Stimulated activated CD8-positive, alpha-beta memory T cell treated with anti-CD3 and anti-CD28 coated beads, Interleukin-12 subunit alpha, Interleukin-12 subunit beta, amount 100 ng/mL, for 1 hour (primary cell): ENCODE data around the gene NFIC.
"Not testable (repeated sequence)": the region's sequence is repeated elsewhere in the genome, so short reads cannot be mapped to it uniquely, and the experiment has no call there.

Experiments
- DNase-seq: peaks from one replicate; pipeline ENCODE4 v3.0.0-alpha.2; 2020; ENCODE audit warnings: low read depth

NFIC gene

DNA sequence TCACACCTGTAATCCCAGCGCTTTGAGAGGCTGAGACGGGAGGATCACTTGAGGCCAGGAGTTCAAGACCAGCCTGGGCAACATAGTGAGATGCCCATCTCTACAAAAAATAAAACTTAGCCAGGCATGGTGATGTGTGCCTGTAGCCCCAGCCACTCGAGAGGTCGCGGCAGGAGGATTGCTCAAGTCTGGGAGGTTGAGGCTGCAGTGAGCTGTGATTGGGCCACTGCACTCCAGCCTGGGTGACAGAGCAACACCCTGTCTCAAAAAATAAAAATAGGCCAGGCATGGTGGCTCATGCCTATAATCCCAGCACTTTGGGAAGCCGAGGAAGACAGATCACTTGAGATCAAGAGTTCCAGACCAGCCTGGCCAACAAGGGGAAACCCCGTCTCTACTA is 32.9 kb downstream of the NFIC start:
- DNase-seq: not testable (repeated sequence)

DNA sequence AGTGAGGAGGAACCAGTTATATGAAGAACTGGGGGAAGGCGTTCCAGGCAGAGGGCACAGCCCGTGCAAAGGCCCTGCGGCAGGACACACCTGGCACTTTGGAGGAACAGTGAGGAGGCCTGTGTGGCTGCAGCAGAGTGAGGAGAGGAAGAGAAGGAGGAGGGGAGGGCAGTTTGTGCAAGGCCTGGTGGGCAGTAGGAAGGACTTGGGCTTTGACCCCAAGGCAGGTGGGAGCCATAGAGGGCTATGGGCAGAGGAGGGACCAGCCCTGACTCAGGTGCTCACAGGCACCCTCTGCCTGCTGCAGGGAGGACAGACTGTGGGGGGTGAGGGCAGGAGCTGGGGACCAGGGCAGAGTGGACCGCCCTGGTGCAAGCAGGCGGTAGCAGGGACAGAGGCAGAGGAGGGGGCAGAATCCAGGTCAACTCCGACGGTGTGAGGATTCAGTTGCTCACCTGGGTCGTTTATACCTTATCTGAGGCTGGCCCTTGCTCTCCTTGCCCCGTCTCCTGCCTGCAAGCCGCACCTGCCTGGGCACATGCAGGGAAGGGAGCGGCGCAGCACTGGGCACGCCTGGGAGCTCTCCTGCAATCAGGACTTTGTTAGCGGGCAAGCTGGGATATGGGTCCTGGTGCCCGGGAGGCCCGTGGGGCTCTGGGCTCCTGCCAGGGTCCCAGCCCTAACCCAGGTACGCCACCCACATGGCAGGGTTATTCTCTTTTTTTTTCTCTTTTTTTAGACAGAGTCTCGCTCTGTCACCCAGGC is 34.8 kb downstream of the NFIC start:
- DNase-seq: no peak

DNA sequence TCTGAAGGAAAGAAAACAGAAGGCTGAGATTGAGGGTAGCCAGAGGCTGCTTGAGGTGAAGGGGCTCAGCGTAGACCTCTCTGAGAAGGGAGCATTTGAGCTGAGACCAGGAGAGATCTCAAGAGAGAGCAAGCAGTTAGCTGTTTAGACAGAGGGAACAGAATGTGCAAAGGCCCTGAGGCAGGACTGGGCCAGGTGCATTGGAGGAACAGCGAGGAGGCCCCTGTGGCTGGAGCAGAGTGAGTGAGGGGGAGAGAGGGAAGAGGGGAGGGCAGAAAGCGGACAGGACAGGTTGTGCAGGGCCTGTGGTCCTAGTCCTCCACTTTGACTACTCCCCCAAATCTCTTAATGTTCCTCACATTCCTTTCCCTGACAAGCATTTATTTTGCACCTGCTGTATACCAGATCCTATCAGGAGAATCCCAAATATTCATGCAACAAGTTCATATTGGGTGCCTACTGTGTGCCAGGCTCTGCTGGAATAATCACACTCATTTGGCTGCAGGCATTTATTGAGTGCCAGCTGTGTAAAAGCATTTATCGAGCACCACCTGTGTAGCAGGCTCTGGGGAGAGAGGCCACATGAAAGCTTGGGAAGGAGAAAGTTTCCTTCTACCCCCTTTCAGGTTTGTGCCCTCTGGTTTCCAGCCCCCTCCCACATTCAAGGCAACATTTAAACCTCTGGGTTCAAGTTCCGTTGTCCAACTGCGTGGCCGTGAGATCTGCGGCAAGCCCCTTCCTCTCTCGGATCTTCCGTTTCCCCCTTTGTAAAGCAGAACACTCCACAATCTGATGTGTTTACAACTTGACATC is 36.5 kb downstream of the NFIC start:
- no peak for DNase-seq

DNA sequence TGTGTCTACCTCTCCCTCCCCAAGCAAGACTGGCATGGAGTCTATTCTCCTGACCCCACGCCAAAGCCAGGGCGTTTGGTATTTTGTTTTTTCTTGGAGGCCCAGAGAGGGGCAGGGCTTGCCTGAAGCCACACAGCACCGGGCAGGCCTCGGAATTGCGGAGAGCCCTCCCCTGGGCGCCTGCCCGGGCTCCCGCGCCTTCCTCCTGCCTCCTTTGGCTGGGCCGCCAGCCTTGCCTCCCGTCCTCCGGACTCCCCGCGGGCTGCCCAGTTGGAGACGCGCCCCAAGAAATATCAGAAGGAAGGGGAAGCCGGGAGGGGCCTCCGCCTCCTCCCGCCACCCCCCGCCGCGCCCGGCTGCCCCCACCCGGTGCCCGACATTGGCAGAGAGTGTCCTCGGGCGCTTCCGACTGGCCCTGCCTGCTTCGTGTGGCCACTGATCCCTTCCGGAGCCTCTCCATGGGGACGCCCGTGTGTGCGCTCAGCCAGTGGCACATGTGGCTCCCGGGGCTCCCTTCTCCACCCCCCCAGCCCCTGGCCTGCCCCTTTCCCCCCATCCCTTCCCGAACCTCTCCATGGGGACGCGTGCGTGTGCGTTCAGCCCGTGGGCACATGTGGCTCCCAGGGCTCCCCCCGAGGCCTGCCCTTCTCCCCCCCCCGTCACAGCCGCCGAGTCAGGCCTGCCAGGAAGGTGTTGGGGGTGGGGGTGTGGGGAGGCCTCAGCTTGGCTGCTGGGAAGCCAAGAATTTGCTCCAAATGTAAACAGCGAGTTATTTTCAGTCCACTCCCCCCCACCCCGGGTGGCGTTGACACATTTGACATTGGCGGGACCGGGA is 37.3 kb downstream of the NFIC start:
- no peak for DNase-seq

DNA sequence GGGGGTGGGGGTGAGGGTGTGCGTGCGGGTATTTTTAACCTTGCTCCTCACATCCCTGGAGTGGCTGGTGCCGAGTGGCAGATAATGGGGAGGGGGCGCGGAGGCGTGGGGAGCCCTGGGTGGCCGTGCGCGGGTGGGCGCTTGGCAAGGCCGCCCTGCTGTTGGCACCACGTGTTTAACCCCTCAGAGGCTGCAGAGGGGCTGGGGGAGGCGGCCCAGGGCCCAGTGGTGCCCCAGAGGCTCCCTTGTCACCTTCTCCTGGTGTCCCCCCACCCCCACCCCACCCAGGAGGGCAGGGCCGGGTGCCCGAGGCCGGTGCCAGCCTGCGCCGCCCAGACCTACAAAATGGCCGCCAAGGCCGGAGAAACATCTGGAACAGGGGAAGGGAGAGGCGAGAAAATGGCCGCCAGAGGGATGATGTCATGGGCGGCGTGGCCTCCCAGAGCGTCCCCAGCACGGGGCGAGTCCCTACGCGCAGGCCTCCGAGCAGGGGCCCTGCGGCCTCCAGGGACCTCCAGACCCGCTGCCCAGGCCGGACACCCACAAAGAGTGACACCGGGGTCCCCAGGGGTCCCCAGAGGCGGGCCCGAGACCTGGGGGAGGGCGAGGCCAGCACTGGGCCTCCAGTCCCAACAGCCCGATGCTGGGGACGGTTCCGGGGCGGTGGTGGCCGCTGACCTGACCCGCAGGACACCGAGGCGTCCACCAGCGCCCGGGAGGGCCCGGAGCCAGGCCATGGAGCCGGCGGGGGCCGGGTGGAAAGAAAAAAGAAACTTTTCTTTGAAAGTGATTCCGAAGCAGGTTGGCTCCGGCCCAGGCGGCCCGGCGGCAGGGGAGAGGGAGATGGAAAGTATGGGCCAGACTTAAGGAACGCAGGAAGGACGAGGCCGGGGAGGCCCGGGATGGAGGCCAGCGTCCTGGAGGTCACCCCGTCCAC is 38.2 kb downstream of the NFIC start:
- no peak for DNase-seq

DNA sequence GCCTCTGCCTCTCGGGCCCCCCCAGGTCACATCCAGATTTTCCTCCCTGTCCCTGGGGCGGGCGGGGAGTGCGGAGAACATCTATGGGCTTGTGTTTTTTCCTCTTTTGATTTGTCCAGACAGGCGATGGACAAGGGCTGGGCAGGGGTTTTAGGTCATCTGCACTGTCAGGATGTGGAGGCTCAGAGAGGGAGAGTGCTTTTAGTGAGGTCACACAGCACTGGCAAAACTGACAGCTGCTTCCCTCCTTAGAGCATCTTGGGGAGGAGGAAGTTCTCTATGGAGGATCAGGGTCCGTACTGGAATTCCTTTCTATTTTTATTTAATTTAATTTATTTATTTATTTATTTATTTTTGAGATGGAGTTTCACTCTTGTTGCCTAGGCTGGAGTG is 38.9 kb downstream of the NFIC start:
- no peak for DNase-seq

DNA sequence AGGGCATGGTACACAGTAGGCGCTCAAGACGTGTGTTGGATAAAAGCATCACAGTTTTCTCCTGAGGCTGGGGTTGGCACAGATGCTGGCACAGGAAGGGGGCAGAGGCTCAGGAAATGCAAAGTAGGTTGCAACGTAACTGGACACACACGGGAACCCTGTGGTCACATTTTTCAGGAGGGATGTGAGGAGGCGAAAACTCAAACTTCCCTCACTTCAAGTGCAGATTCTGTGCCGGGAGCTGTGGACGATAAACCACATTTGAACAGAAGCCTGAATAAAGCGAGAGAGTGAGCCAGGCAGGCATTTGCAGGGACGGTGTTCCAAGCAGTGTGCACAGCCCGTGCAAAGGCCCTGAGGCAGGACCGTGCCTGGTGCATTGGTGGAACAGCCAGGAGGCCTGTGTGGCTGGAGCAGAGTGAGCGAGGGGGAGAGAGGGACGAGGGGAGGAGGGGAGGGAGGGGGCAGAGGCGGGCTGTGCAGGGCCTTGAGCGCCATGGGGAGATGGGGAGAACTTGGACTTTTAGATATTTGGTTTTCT is 40.3 kb downstream of the NFIC start:
- DNase-seq: no peak

DNA sequence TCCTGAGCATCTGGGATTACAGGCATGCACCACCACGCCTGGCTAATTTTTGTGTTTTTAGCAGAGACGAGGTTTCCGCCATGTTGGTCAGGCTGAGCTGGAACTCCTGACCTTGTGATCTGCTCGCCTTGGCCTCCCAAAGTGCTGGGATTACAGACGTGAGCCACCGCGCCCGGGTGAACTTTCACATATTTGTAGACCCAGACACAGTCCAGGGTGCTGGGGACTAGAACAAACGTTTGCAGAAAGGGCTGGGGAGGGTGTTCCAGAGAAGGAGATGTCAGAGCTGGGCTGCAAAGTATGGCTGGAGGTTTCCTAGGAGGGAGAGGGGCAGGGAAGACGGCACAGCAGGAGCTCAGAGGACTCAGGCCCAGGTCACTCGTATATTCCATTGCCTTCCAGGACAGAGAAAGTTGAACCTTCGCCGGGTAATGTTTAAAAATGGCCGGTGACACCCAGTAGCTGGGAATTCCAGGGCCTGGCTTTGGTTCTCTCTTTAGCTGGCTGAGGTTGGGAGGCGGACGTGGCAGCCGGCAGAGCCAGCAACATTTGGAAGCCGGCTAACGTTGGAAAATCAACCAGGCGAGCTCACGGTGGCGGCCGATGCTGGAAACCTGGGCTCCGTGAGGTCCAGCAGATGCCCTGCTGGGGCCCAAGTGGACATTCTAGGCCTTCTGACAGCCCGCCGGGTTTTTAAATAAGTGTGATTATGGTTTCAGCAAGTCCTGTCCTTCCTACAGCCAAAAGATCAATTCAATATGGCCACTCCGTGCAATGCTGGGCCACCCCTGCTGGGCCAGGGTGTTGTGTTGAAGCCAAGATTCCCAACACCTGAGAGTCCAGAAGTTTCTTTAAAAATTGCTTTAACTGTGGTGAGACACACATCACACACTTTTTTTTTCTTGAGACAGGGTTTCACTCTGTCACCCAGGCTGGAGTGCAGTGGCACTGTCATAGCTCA is 41.5 kb downstream of the NFIC start:
- no peak for DNase-seq

DNA sequence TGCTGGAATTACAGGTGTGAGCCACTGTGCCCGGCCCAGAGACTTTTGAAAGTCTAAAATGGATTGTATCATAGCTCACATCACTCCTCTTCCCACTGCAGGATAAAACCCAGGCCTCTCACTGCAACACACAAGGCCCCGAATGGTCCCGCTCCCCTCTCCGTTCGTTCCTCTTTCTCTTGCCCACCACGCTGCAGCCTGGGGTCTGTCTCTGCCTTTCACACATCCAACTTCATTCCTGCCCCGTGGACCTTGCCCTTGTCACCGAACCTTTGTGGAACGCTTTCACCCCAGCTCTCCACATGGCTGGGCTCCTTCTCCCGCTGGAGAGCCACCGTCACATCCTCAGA is 42.6 kb downstream of the NFIC start:
- no peak for DNase-seq

DNA sequence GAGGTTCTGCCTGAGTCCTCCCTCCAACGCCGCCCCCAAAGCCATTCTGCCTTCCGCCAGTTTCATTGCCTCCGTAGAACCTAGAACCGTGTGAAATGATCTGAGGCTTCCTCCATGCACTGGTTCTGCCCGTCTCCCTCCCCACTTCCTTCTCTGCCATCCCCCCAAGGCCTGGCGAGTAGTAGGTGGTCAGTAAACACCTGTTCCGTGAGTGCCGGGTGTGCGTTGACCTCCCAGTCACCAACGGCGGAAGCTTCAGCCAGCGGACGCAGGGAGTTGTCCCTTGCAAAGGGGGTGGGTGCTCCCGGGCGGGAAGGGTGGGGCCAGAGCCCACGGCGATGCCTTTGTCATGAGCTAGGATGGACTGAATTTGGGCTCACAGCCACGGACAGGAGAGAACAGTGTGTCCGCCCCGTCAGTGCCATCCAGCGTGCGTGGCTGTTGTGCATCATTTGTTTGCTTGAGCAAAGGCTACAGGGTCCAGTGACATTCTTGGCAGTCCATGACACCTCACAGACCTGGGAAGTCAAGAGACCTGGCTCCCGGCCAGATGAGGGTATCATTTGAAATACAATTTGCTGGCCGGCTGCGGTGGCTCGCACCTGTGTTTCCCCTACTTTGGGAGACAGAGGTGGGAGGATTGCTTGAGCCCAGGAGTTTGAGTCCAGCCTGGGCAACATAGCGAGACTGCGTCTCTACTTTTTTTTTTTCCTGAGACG is 43.1 kb downstream of the NFIC start:
- no peak for DNase-seq

DNA sequence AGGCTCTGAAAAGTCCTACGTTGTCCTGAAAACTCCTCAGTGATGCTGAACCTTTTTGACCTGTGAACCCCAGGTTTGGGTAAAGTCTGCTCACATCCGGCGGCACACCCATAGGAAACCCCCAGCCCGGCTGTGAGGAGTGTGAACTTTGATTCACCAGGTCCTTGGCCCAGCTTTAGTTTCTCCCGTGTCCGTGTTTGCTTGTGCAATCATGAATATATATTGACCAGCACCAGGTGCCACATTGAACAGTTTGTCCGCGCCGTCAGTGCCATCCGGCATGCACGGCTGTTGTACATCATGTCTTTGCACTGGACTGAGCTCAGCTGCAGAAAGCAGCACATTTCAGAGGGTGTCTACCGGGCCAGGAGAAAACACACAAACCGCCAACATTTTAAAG is 45.3 kb downstream of the NFIC start:
- DNase-seq: no peak

DNA sequence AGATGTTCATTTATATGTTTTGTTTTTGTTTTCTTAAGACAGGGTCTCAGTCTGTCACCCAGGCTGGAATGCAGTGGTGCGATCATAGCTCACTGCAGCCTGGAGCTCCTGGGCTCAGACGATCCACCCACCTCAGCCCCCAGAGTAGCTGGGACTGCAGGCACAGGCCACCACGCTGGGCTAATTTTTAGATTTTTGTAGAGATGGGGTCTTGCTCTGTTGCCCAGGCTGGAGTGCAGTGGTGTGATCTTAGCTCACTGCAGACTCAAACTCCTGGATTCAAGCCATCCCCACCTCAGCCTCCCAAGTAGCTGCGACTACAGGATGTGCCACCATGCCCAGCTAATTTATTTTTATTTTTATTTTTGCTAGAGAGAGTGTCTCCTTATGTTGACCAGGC is 45.7 kb downstream of the NFIC start:
- DNase-seq: no peak

DNA sequence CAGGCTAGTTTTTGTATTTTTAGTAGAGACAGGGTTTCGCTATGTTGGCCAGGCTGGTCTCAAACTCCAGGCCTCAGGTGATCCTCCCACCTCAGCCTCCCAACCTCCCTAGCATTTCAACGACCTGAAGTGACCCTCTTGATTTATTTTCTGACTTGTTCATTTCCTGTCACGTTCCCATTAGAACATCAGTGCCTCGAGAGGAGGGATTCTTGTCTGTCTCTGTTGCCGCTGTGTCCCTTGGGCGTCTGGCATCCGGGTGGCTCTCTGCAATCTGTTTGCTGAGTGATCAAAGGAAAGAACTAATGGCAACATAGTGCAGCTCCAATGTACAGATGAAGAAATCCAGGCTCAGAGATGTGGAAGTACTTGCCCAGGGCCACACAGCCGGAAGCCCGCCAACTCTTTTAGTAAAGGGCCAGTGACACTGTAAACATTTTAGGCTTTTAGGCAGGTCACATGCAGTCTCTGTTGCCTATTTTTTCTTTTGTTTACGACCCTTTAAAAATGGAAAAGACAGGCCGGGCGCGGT is 47.5 kb downstream of the NFIC start:
- no peak for DNase-seq

DNA sequence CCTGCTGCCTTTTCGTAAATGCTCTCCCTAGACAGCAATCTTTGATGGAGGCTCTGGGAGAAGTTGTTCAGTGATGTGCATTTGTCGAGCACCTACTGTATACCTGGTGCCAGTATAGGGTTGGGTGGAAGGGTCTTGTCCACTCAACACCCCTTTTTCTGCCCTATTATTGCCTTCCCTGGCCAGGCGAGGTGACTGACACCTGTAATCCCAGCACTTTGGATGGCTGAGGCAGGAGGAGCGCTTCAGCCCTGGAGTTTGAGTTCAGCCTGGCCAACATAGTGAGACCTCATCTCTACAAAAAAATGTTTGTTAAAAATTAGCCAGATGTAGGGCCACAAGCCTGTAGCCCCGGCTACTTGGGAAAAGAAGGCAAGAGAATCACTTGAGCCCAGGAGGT is 49.3 kb downstream of the NFIC start:
- DNase-seq: no peak

DNA sequence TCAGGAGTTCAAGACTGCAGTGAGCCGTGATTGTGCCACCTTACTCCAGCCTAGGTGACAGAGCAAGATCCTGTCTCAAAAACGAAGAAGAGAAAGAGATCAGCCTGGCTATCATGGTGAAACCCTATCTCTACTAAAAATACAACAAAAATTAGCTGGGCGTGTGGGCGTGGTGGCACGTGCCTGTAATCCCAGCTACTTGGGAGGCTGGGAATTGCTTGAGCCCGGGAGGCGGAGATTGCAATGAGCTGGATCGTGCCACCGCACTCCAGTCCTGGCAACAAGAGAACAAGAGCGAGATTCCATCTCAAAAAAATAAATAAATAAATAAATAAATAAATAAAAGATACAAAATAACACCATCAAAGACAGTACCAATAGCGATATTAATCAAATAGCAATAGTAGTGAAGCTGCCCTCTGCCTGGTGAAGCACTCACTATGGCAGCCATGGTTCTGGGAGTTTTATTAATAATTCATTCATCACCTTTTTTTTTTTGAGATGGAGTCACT is 53.9 kb downstream of the NFIC start:
- DNase-seq: no peak

DNA sequence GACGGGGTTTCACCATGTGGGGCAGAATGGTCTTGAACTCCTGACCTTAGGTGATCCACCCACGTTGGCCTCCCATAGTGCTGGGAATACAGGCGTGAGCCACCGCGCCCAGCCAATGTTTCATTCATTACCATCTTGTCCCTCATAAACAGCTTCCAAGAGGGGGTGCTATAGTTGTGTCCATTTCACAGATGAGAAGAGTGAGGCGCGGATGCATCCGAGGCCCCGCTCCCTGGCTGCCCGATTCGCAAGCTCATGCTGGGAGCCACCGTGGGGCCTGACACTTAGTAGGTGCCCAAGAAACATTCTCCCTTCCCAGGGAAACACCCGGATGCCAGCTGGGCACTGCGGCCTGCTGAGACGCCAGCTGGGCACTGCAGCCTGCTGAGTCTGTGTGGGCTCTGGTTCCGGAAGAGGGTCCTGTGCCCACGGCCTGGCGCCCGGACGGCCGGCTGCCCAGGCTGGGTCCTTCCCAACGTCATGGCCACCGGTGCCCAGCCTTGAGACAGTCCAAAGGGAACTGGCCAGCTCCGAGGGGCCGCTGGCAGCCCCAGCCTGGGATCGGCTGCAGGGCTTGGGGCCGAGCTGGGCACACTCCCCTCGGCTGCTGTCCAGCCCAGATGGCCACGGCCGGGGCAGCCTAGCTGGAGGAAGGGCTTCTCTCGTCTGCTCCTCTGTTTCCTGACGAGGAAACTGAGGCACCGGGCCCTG is 54.7 kb downstream of the NFIC start:
- DNase-seq: no peak

DNA sequence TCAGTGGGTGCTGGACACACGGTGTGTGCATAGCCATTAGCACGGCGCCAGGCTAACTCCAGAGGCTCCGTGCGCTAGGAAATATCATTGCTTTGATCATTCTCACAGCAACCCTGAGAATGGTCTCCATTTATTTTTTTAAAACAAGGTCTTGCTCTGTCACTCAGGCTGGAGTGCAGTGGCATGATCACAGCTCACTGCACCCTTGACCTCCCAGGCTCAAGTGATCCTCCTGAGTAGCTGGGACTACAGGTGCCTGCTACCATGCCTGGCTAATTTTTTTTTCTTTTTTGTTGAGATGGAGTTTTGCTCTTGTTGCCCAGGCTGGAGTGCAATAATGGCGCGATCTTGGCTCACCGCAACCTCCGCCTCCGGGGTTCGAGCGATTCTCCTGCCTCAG is 55.3 kb downstream of the NFIC start:
- DNase-seq: not testable (repeated sequence)

DNA sequence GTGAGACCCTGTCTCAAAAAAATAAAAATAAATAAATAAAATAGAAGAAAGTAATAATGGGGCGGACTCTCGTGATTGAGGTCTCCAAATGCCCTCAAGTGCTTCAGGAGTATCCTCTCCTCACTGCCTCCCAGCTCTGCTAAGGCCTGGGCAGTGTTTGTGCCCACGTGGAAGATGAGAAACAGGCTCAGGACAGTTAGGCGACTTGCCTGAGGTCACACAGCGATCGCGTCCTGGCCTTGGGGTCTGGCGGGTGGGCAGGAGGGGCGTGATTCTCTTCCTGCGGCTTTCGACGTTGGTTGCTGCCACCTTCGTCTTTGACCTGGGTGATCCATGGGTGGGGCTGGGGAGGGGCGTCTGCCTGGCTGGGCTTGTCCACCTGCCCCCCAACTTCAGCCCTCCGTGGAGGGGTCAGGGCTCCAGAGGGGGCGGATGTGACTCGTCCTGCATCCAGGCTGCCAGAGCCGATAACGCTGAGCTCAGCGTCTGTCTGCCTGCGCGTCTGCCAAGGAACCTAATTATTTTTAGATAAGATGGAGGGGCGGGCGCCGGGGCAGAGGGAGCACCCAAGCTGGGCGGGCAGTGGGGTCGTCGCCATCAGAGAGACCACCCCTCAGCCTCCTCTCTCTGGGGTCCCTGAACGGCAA is 56.9 kb downstream of the NFIC start:
- no peak for DNase-seq
